SK-N-DZ (cell line): ENCODE data around the gene DNAJB11.
"Not testable (repeated sequence)": the region's sequence is repeated elsewhere in the genome, so short reads cannot be mapped to it uniquely, and the experiment has no call there.

ENCODE experiments used
- DNase-seq: peaks from one replicate; pipeline ENCODE4 v3.0.0-alpha.2; 2015; ENCODE audit warnings: low spot score

DNAJB11 gene

GRCh38 chr3:186551387-186551786 lies 19.1 kb upstream of the DNAJB11 start:
- DNase-seq, result no peak

- DNase-seq, result no peak
These were observed 18.0 kb upstream of the DNAJB11 start for GRCh38 chr3:186552408-186553031.

GRCh38 chr3:186564586-186564985 lies 5.9 kb upstream of the DNAJB11 start:
- DNase-seq, result no peak

- DNase-seq, result no peak
These were observed 3.8 kb upstream of the DNAJB11 start for GRCh38 chr3:186566772-186567071.

GRCh38 chr3:186567072-186567921 lies 3.2 kb upstream of the DNAJB11 start, which contains the start of gene TBCCD1:
TBCCD1 (minus strand) TSS chr3:186567339; CDS start chr3:186564329, 3,010 bp downstream.
- peak; percentile 91 for DNase-seq

- peak; percentile 5 for DNase-seq
These were observed 1.2 kb upstream of the DNAJB11 start for GRCh38 chr3:186569361-186569760.

GRCh38 chr3:186569779-186570095 lies 783 bp upstream of the DNAJB11 start:
- no peak for DNase-seq

- peak; percentile 15 for DNase-seq
These were observed 572 bp downstream of the DNAJB11 start for GRCh38 chr3:186570941-186571643.

GRCh38 chr3:186571644-186572013 lies 1.1 kb downstream of the DNAJB11 start:
- no peak for DNase-seq

- no peak for DNase-seq
These were observed 7.0 kb downstream of the DNAJB11 start for GRCh38 chr3:186577521-186577920.

- DNase-seq, result no peak
These were observed 10.3 kb downstream of the DNAJB11 start for GRCh38 chr3:186580785-186581184.

- no peak for DNase-seq
These were observed 12.0 kb downstream of the DNAJB11 start for GRCh38 chr3:186582541-186582940.

- no peak for DNase-seq
These were observed 13.3 kb downstream of the DNAJB11 start for GRCh38 chr3:186583831-186584230.

GRCh38 chr3:186586245-186586644 lies 15.7 kb downstream of the DNAJB11 start:
- DNase-seq, result not testable (repeated sequence)

GRCh38 chr3:186587183-186587582 lies 16.7 kb downstream of the DNAJB11 start:
- DNase-seq, result no peak

- no peak for DNase-seq
These were observed 18.1 kb downstream of the DNAJB11 start for GRCh38 chr3:186588632-186589031.

- DNase-seq, result no peak
These were observed 18.6 kb downstream of the DNAJB11 start for GRCh38 chr3:186589121-186589520.

GRCh38 chr3:186589856-186590579 lies 19.5 kb downstream of the DNAJB11 start:
- DNase-seq, result no peak

GRCh38 chr3:186590580-186591295 lies 20.2 kb downstream of the DNAJB11 start:
- DNase-seq, result no peak

- DNase-seq, result no peak
These were observed 22.2 kb downstream of the DNAJB11 start for GRCh38 chr3:186592682-186593081.

GRCh38 chr3:186593862-186594261 lies 23.3 kb downstream of the DNAJB11 start:
- DNase-seq, result no peak
